DOHH2 (cell line): ENCODE data around the gene CLDN18.

Experiments used
- EZH2phosphoT487 ChIP-seq: fragments of 200-600 bp; sonication (generic); IDR thresholded peaks from 2 replicates; pipeline ENCODE4 v1.6.1; 2017; ENCODE audit warnings: borderline replicate concordance, mild to moderate bottlenecking, antibody characterized with exemption, low read length, moderate library complexity, mixed read lengths
- TF ChIP-seq, protein P1 (sequence below): fragments of 200-600 bp; sonication (generic); IDR thresholded peaks from one replicate; pipeline ENCODE4 v1.5.1; 2014; ENCODE audit warnings: antibody characterized with exemption, mild to moderate bottlenecking, low read depth, low read length; ENCODE audit not compliant: poor library complexity, severe bottlenecking

DNA sequence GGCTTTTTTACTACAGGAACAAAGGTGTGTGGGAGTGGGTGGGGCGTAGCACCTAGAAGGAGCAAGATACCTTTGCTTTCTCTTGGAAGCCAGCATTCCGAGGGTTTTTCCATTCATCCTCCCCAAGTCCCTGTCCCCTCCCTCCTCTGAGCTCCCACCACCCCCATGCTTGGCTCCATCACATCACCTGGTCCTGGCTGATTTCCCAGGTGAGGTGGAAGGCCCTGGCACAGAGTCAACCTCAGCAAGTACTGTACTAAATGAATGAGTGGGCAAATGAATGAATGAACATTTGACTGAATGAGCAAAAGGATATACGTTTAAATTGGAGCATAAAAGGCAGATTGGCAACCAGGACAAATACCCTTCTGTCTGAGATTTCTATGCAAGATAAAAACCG is 60.0 kb downstream of the CLDN18 start:
- TF ChIP-seq, protein P1, sequence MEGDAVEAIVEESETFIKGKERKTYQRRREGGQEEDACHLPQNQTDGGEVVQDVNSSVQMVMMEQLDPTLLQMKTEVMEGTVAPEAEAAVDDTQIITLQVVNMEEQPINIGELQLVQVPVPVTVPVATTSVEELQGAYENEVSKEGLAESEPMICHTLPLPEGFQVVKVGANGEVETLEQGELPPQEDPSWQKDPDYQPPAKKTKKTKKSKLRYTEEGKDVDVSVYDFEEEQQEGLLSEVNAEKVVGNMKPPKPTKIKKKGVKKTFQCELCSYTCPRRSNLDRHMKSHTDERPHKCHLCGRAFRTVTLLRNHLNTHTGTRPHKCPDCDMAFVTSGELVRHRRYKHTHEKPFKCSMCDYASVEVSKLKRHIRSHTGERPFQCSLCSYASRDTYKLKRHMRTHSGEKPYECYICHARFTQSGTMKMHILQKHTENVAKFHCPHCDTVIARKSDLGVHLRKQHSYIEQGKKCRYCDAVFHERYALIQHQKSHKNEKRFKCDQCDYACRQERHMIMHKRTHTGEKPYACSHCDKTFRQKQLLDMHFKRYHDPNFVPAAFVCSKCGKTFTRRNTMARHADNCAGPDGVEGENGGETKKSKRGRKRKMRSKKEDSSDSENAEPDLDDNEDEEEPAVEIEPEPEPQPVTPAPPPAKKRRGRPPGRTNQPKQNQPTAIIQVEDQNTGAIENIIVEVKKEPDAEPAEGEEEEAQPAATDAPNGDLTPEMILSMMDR: no peak
- TF ChIP-seq EZH2phosphoT487: no peak
